HG02943 (cell line): Measurements from ENCODE around the gene FHL5.
"Not testable (repeated sequence)": the region's sequence is repeated elsewhere in the genome, so short reads cannot be mapped to it uniquely, and the experiment has no call there.

Experiments
- ATAC-seq: cut with Tn5 transposase; IDR thresholded peaks from one replicate; pipeline ENCODE4 v1.9.1; 2021; ENCODE audit warnings: mild to moderate bottlenecking, low read depth, moderate library complexity; ENCODE audit not compliant: unreplicated experiment

FHL5 gene

GRCh38 chr6:96562886-96563285 lies at the start of gene FHL5:
Gene FHL5, plus strand, starts transcription at chr6:96563128. Its CDS starts 40,486 bp downstream, at chr6:96603614.
- no peak for ATAC-seq

- ATAC-seq: no peak
Observed at GRCh38 chr6:96520171-96521115, 42.5 kb upstream of the FHL5 start.

GRCh38 chr6:96521306-96521643 lies 41.7 kb upstream of the FHL5 start:
- peak; percentile 18 for ATAC-seq

GRCh38 chr6:96521644-96522464 lies 41.1 kb upstream of the FHL5 start, which contains the start of gene UFL1:
Gene UFL1, plus strand, starts transcription at chr6:96521806. Its CDS starts 68 bp downstream, at chr6:96521874.
- peak; percentile 97 for ATAC-seq

- peak; percentile 26 for ATAC-seq
Observed at GRCh38 chr6:96522465-96523009, 40.4 kb upstream of the FHL5 start.

GRCh38 chr6:96528193-96528592 lies 34.7 kb upstream of the FHL5 start:
- no peak for ATAC-seq

GRCh38 chr6:96532399-96532798 lies 30.5 kb upstream of the FHL5 start:
- no peak for ATAC-seq

- no peak for ATAC-seq
Observed at GRCh38 chr6:96537726-96538125, 25.2 kb upstream of the FHL5 start.

GRCh38 chr6:96542702-96543101 lies 20.2 kb upstream of the FHL5 start:
- no peak for ATAC-seq

- no peak for ATAC-seq
Observed at GRCh38 chr6:96545882-96546281, 17.0 kb upstream of the FHL5 start.

GRCh38 chr6:96547654-96548053 lies 15.3 kb upstream of the FHL5 start:
- no peak for ATAC-seq

GRCh38 chr6:96554558-96554957 lies 8.4 kb upstream of the FHL5 start:
- no peak for ATAC-seq

- not testable (repeated sequence) for ATAC-seq
Observed at GRCh38 chr6:96559740-96560139, 3.2 kb upstream of the FHL5 start.

GRCh38 chr6:96563853-96564252 lies 925 bp downstream of the FHL5 start:
- no peak for ATAC-seq

GRCh38 chr6:96570053-96570452 lies 7.1 kb downstream of the FHL5 start:
- no peak for ATAC-seq

- no peak for ATAC-seq
Observed at GRCh38 chr6:96571551-96571950, 8.6 kb downstream of the FHL5 start.

- no peak for ATAC-seq
Observed at GRCh38 chr6:96575359-96575758, 12.4 kb downstream of the FHL5 start.

- no peak for ATAC-seq
Observed at GRCh38 chr6:96576221-96576620, 13.3 kb downstream of the FHL5 start.

GRCh38 chr6:96582021-96582420 lies 19.1 kb downstream of the FHL5 start:
- no peak for ATAC-seq

- ATAC-seq: no peak
Observed at GRCh38 chr6:96582436-96582835, 19.5 kb downstream of the FHL5 start.

GRCh38 chr6:96604420-96604819 lies 41.5 kb downstream of the FHL5 start:
- no peak for ATAC-seq
